Measurements from ENCODE around the gene ARL6IP5. TPM values are rescaled to one million over a fixed set of nuclear protein-coding genes. Genes with fewer than 3 reads are reported as not detected.

ARL6IP5 gene
- total and polyA plus RNA-seq, 4 donors = 129 to 205 (median 178) TPM

GRCh38 chr3:69063636-69064035, 21.1 kb upstream of the ARL6IP5 start:
- peaks cover 2% of the 10 kb centered on the region in 2 donors for H3K36me3 ChIP-seq (ENCODE audit: control insufficient read depth in 1 of 2, insufficient read depth in 2 of 2, low read length in 1 of 2)
- ATAC-seq (ENCODE audit: low FRiP score) = no peak
- WGBS, 2 donors = 50 to 70% methylated on average over 2 of the region's 2 CpGs

GRCh38 chr3:69065318-69065964, 19.3 kb upstream of the ARL6IP5 start:
- ATAC-seq (ENCODE audit: low FRiP score) (no peak), DNase-seq (no peak)
- Histone ChIP-seq H3K36me3 (ENCODE audit: control insufficient read depth in 1 of 2, insufficient read depth in 2 of 2, low read length in 1 of 2) (peaks cover 0 to 2% of the 10 kb centered on the region in 2 donors), H3K4me3 (ENCODE audit: low read length in 2 of 2) (no peak overlapping the region), H3K27ac (ENCODE audit: low read depth in 1 of 2, low read length in 2 of 2) (no peak overlapping the region), H3K9me3 (ENCODE audit: control insufficient read depth, low read length) (no peaks in the 10 kb centered on the region), H3K4me1 (ENCODE audit: control insufficient read depth in 1 of 2, insufficient read depth in 2 of 2, low read length in 2 of 2) (peaks cover 0 to 1% of the 10 kb centered on the region in 2 donors), H3K27me3 (ENCODE audit: control insufficient read depth in 1 of 2, insufficient read depth in 2 of 2, low read length in 1 of 2) (no peaks in the 10 kb centered on the region)
- 96% methylated on average over 6 of the region's 6 CpGs for WGBS, 2 donors
- intact Hi-C loops (cut with DNase I) = no loop called here

More at GRCh38 chr3:69063636-69064035, 21.1 kb upstream of the ARL6IP5 start:
- Histone ChIP-seq H3K9me3 (ENCODE audit: control insufficient read depth, low read length) (no peaks in the 10 kb centered on the region), H3K4me3 (ENCODE audit: low read length in 2 of 2) (no peak overlapping the region), H3K27ac (ENCODE audit: low read depth in 1 of 2, low read length in 2 of 2) (no peak overlapping the region), H3K27me3 (ENCODE audit: control insufficient read depth in 1 of 2, insufficient read depth in 2 of 2, low read length in 1 of 2) (no peaks in the 10 kb centered on the region), H3K4me1 (ENCODE audit: control insufficient read depth in 1 of 2, insufficient read depth in 2 of 2, low read length in 2 of 2) (peaks cover 0 to 1% of the 10 kb centered on the region in 2 donors)
- no peak for DNase-seq
- intact Hi-C loops (cut with DNase I) = no loop called here

- ATAC-seq (ENCODE audit: low FRiP score) (no peak), DNase-seq (no peak)
- Histone ChIP-seq H3K36me3 (ENCODE audit: control insufficient read depth in 1 of 2, insufficient read depth in 2 of 2, low read length in 1 of 2) (peaks cover 2% of the 10 kb centered on the region in 2 donors), H3K4me1 (ENCODE audit: control insufficient read depth in 1 of 2, insufficient read depth in 2 of 2, low read length in 2 of 2) (peaks cover 0 to 1% of the 10 kb centered on the region in 2 donors), H3K9me3 (ENCODE audit: control insufficient read depth, low read length) (no peaks in the 10 kb centered on the region), H3K27me3 (ENCODE audit: control insufficient read depth in 1 of 2, insufficient read depth in 2 of 2, low read length in 1 of 2) (no peaks in the 10 kb centered on the region), H3K4me3 (ENCODE audit: low read length in 2 of 2) (no peak overlapping the region), H3K27ac (ENCODE audit: low read depth in 1 of 2, low read length in 2 of 2) (no peak overlapping the region)
- WGBS, 2 donors = 80 to 89% methylated on average over 4 of the region's 4 CpGs
- intact Hi-C loops (cut with DNase I) = no loop called here
Measured at GRCh38 chr3:69066121-69066520, 18.6 kb upstream of the ARL6IP5 start.

GRCh38 chr3:69072928-69073327, 11.8 kb upstream of the ARL6IP5 start:
- no peak overlapping the region for H3K27ac ChIP-seq (ENCODE audit: low read depth in 1 of 2, low read length in 2 of 2)
- H3K27me3 ChIP-seq (ENCODE audit: control insufficient read depth in 1 of 2, insufficient read depth in 2 of 2, low read length in 1 of 2) = no peaks in the 10 kb centered on the region
- intact Hi-C loops (cut with DNase I) = no loop called here
- WGBS, 2 donors = 92 to 95% methylated on average over 3 of the region's 3 CpGs
- H3K4me1 ChIP-seq (ENCODE audit: control insufficient read depth in 1 of 2, insufficient read depth in 2 of 2, low read length in 2 of 2) = no peaks in the 10 kb centered on the region
- no peak for ATAC-seq (ENCODE audit: low FRiP score)
- H3K9me3 ChIP-seq (ENCODE audit: control insufficient read depth, low read length) = no peaks in the 10 kb centered on the region
- peaks cover 0 to 2% of the 10 kb centered on the region in 2 donors for H3K36me3 ChIP-seq (ENCODE audit: control insufficient read depth in 1 of 2, insufficient read depth in 2 of 2, low read length in 1 of 2)
- DNase-seq = no peak
- H3K4me3 ChIP-seq (ENCODE audit: low read length in 2 of 2) = no peak overlapping the region

- Histone ChIP-seq H3K27ac (ENCODE audit: low read depth in 1 of 2, low read length in 2 of 2) (no peak overlapping the region), H3K4me3 (ENCODE audit: low read length in 2 of 2) (peak overlapping the region; percentile 100), H3K4me1 (ENCODE audit: control insufficient read depth in 1 of 2, insufficient read depth in 2 of 2, low read length in 2 of 2) (peaks cover 4 to 7% of the 10 kb centered on the region in 2 donors), H3K36me3 (ENCODE audit: control insufficient read depth in 1 of 2, insufficient read depth in 2 of 2, low read length in 1 of 2) (no peaks in the 10 kb centered on the region), H3K27me3 (ENCODE audit: control insufficient read depth in 1 of 2, insufficient read depth in 2 of 2, low read length in 1 of 2) (no peaks in the 10 kb centered on the region), H3K9me3 (ENCODE audit: control insufficient read depth, low read length) (no peaks in the 10 kb centered on the region)
- 3% methylated on average over 24 to 29 of the region's 29 CpGs for WGBS, 2 donors
- ATAC-seq (ENCODE audit: low FRiP score) (peak; percentile 37), DNase-seq (peak in 1 of 2 donors; percentile 52)
- intact Hi-C loops (cut with DNase I) = loop anchor here in 1 of 2 donors (2.0 to 10.0 kb wide), 2 partner anchors 27 to 65 kb away; partner anchors contain the start of genes EOGT and TMF1
Measured at GRCh38 chr3:69079269-69080159, 5.2 kb upstream of the ARL6IP5 start.

GRCh38 chr3:69080233-69080920, 4.4 kb upstream of the ARL6IP5 start, which contains the start of gene UBA3:
UBA3 (minus strand) TSS chr3:69080365; CDS start chr3:69080353, 12 bp downstream.
- H3K27ac ChIP-seq (ENCODE audit: low read depth in 1 of 2, low read length in 2 of 2) = no peak within 1 kb of the TSS
- intact Hi-C loops (cut with DNase I) = loop anchor here in 1 of 2 donors (2.0 to 10.0 kb wide), 2 partner anchors 28 to 66 kb away; partner anchors contain the start of genes EOGT and TMF1
- ATAC-seq (ENCODE audit: low FRiP score) = peak; percentile 92
- DNase-seq = peak; percentile 94 to 97
- peaks cover 4 to 7% of the 10 kb centered on the region in 2 donors for H3K4me1 ChIP-seq (ENCODE audit: control insufficient read depth in 1 of 2, insufficient read depth in 2 of 2, low read length in 2 of 2)
- no peaks in the 10 kb centered on the region for H3K9me3 ChIP-seq (ENCODE audit: control insufficient read depth, low read length)
- H3K27me3 ChIP-seq (ENCODE audit: control insufficient read depth in 1 of 2, insufficient read depth in 2 of 2, low read length in 1 of 2) = no peaks in the 10 kb centered on the region
- peak within 1 kb of the TSS; percentile 100 for H3K4me3 ChIP-seq (ENCODE audit: low read length in 2 of 2)
- WGBS, 2 donors = 1% methylated on average over 32 to 37 of the region's 37 CpGs
- no peaks in the 10 kb centered on the region for H3K36me3 ChIP-seq (ENCODE audit: control insufficient read depth in 1 of 2, insufficient read depth in 2 of 2, low read length in 1 of 2)

GRCh38 chr3:69081583-69082262, 3.0 kb upstream of the ARL6IP5 start:
- Histone ChIP-seq H3K27me3 (ENCODE audit: control insufficient read depth in 1 of 2, insufficient read depth in 2 of 2, low read length in 1 of 2) (no peaks in the 10 kb centered on the region), H3K4me3 (ENCODE audit: low read length in 2 of 2) (no peak overlapping the region), H3K9me3 (ENCODE audit: control insufficient read depth, low read length) (no peaks in the 10 kb centered on the region), H3K27ac (ENCODE audit: low read depth in 1 of 2, low read length in 2 of 2) (no peak overlapping the region), H3K36me3 (ENCODE audit: control insufficient read depth in 1 of 2, insufficient read depth in 2 of 2, low read length in 1 of 2) (no peaks in the 10 kb centered on the region), H3K4me1 (ENCODE audit: control insufficient read depth in 1 of 2, insufficient read depth in 2 of 2, low read length in 2 of 2) (peaks cover 4 to 7% of the 10 kb centered on the region in 2 donors)
- intact Hi-C loops (cut with DNase I) = loop anchor here in 1 of 2 donors (2.0 to 10.0 kb wide), 2 partner anchors 29 to 67 kb away; partner anchors contain the start of genes EOGT and TMF1
- ATAC-seq (ENCODE audit: low FRiP score) (no peak), DNase-seq (no peak)
- WGBS, 2 donors = 71 to 74% methylated on average over 5 of the region's 5 CpGs

GRCh38 chr3:69082361-69082760, 2.4 kb upstream of the ARL6IP5 start:
- WGBS, 2 donors = 73 to 77% methylated on average over 2 of the region's 2 CpGs
- ATAC-seq (ENCODE audit: low FRiP score) = no peak
- Histone ChIP-seq H3K36me3 (ENCODE audit: control insufficient read depth in 1 of 2, insufficient read depth in 2 of 2, low read length in 1 of 2) (no peaks in the 10 kb centered on the region), H3K9me3 (ENCODE audit: control insufficient read depth, low read length) (no peaks in the 10 kb centered on the region), H3K4me3 (ENCODE audit: low read length in 2 of 2) (no peak overlapping the region), H3K27me3 (ENCODE audit: control insufficient read depth in 1 of 2, insufficient read depth in 2 of 2, low read length in 1 of 2) (no peaks in the 10 kb centered on the region), H3K4me1 (ENCODE audit: control insufficient read depth in 1 of 2, insufficient read depth in 2 of 2, low read length in 2 of 2) (peaks cover 4 to 7% of the 10 kb centered on the region in 2 donors), H3K27ac (ENCODE audit: low read depth in 1 of 2, low read length in 2 of 2) (no peak overlapping the region)
- no peak for DNase-seq
- intact Hi-C loops (cut with DNase I) = loop anchor here in 1 of 2 donors (10.0 kb wide), 1 partner anchor 68 kb away; the partner anchor contains the start of gene EOGT
